ENCODE measurements around the gene SH3GL1.

DNA sequence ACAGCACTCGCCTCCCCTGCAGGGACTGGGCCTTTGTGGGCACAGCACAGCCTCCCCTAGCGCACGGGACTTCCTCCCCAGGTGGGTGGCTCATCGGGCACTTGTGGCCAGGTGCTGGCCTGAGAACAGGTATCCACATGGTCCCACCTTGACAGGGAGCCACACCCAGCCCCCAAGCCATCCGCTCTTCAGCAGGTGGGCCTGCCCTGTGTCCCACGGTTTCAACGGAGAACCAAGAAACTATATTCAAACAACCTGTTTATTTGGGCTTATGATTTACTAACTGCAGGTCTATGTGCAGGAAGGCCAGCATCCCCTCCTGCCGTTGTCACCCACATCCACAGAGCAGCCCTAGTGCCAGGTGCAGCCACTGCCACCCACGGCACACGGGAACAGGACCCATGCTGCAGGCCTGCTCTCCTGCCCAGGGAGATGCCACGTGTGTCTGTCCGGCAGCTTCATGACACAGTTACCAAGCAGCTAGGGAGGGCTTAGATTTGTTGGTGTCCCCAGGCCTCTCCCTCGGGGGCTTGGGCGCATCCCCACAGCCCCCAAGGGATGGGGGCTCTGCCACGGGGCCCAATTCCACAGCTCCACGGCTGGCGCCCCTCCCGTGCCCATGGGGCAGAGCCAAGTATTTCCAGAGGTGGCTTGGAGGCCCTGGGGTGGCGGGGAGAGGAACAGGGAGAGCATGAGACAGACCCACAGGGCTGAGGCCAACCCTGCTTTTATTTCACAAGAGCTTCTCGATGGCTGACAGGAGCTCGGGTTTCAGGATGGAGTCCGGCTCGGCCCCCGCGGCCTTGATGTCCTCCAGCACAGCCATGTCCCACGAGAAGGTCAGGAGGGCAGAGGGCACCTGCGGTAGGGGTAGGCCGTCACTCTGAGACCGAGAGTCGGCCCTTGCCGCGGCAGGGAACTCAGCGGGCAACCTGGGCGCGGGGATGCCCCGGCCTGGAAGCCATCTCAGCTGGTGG is 44.7 kb upstream of the SH3GL1 start:
- TF ChIP-seq EZH2phosphoT487 (IDR thresholded peaks at IDR 0.05; ENCODE audit: borderline replicate concordance, low read depth, low read length) = no peak
- TF ChIP-seq, protein P1, sequence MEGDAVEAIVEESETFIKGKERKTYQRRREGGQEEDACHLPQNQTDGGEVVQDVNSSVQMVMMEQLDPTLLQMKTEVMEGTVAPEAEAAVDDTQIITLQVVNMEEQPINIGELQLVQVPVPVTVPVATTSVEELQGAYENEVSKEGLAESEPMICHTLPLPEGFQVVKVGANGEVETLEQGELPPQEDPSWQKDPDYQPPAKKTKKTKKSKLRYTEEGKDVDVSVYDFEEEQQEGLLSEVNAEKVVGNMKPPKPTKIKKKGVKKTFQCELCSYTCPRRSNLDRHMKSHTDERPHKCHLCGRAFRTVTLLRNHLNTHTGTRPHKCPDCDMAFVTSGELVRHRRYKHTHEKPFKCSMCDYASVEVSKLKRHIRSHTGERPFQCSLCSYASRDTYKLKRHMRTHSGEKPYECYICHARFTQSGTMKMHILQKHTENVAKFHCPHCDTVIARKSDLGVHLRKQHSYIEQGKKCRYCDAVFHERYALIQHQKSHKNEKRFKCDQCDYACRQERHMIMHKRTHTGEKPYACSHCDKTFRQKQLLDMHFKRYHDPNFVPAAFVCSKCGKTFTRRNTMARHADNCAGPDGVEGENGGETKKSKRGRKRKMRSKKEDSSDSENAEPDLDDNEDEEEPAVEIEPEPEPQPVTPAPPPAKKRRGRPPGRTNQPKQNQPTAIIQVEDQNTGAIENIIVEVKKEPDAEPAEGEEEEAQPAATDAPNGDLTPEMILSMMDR (conservative IDR thresholded peaks at IDR 0.05; ENCODE audit: low read length) = no peak

All from OCI-LY7 (cell line).